Measurements from ENCODE around the gene NYAP1. TPM values are rescaled to one million over a fixed set of nuclear protein-coding genes. Genes with fewer than 3 reads are reported as not detected.
A peak's percentile ranks its signal among the peaks of the same experiment; 100 is the strongest.
"Not testable (repeated sequence)": the region's sequence is repeated elsewhere in the genome, so short reads cannot be mapped to it uniquely, and the experiment has no call there.

NYAP1 gene
- total RNA-seq, 3 donors from 2014 or later: 0.23 to 2.8 (median 0.46) TPM

DNA sequence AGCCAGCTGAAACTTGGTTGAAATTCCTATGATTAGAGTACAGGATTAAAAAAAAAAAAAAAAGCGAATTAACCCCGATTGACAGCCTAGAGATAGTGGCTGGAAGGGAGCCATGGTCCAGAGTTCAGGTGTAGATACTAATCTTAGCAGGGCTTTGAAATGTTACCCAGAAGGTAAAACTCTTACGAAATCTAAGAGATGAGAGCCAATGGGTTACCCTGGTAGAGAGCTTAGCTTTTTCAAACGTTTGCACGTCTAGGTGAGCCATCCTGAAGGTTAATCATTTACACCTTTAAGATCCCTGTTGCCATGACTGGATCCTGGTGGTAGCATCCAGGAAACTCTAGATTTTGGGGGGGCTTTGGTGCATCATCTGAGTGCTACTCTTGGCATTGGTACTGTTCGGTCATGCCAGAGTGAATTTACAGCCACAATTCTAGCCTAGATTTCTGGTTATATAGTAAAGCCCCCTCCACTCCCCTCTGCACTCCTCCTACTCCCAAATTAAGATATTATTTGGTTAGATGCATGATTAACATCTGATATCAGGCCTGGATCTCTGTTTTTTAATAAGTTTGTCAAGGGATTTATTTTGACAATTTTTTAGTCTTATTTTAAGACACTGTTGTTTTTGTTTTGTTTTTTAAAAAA is 56.5 kb downstream of the NYAP1 start:
- Histone ChIP-seq H3K36me3 (ENCODE audit: low read depth) (no peaks in the 10 kb centered on the region), H3K9me3 (no peaks in the 10 kb centered on the region), H3K4me3 (peak overlapping the region; percentile 94), H3K4me1 (ENCODE audit: low read depth) (peaks cover 40% of the 10 kb centered on the region)
- TF ChIP-seq, protein P1, sequence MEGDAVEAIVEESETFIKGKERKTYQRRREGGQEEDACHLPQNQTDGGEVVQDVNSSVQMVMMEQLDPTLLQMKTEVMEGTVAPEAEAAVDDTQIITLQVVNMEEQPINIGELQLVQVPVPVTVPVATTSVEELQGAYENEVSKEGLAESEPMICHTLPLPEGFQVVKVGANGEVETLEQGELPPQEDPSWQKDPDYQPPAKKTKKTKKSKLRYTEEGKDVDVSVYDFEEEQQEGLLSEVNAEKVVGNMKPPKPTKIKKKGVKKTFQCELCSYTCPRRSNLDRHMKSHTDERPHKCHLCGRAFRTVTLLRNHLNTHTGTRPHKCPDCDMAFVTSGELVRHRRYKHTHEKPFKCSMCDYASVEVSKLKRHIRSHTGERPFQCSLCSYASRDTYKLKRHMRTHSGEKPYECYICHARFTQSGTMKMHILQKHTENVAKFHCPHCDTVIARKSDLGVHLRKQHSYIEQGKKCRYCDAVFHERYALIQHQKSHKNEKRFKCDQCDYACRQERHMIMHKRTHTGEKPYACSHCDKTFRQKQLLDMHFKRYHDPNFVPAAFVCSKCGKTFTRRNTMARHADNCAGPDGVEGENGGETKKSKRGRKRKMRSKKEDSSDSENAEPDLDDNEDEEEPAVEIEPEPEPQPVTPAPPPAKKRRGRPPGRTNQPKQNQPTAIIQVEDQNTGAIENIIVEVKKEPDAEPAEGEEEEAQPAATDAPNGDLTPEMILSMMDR (IDR thresholded peaks at IDR 0.05): no peak
- DNase-seq (peak in 1 of 3 donors; percentile 89), ATAC-seq (peak; percentile 52)
- intact Hi-C loops (cut with DNase I, micrococcal nuclease): no loop called here

GRCh38 chr7:100541309-100541708 is 57.6 kb downstream of the NYAP1 start:
- intact Hi-C loops (cut with DNase I, micrococcal nuclease); DNase-seq; ATAC-seq: not testable (repeated sequence)

DNA sequence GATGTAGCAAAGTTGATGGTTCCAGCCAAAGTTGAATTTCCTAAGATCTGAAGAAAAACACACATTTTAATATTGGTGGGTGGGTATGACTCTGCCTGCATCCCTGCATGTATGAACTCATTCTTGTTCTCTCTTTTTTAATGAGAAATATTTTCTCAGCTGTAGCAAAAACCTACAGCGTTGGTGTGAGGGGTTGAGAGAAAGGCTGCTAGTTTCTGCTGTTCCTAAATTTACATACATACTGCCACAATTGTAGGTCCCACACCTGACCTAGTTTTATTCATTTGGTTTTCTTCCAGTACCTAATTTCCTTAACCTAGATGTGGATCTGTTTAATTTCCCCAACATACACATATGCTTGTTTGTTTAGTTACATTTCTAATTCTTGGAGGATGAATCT is 59.9 kb downstream of the NYAP1 start:
- TF ChIP-seq, protein P1 (IDR thresholded peaks at IDR 0.05): no peak
- intact Hi-C loops (cut with DNase I, micrococcal nuclease): no loop called here
- no peak for ATAC-seq
- Histone ChIP-seq H3K4me1 (ENCODE audit: low read depth) (peaks cover 64% of the 10 kb centered on the region), H3K36me3 (ENCODE audit: low read depth) (no peaks in the 10 kb centered on the region), H3K4me3 (no peak overlapping the region), H3K9me3 (no peaks in the 10 kb centered on the region)
- no peak for DNase-seq

More at GRCh38 chr7:100541309-100541708, 57.6 kb downstream of the NYAP1 start:
- H3K36me3 ChIP-seq (ENCODE audit: low read depth); H3K9me3 ChIP-seq; H3K4me3 ChIP-seq: not testable (repeated sequence)
- peaks cover 50% of the 10 kb centered on the region for H3K4me1 ChIP-seq (ENCODE audit: low read depth)

GRCh38 chr7:100544386-100544785 is 60.7 kb downstream of the NYAP1 start:
- Histone ChIP-seq H3K4me1 (ENCODE audit: low read depth) (peaks cover 62% of the 10 kb centered on the region), H3K4me3 (no peak overlapping the region), H3K9me3 (no peaks in the 10 kb centered on the region), H3K36me3 (ENCODE audit: low read depth) (no peaks in the 10 kb centered on the region)
- ATAC-seq: no peak
- TF ChIP-seq, protein P1 (IDR thresholded peaks at IDR 0.05): no peak
- intact Hi-C loops (cut with DNase I, micrococcal nuclease): no loop called here
- peak in 2 of 3 donors; percentile 4 to 23 for DNase-seq

Other genes with a start within 250 kb of the NYAP1 start
- gene SPDYE3, start 176.2 kb upstream of the NYAP1 start, total RNA-seq: not detected
- gene PILRB, start 125.8 kb upstream of the NYAP1 start, total RNA-seq: 10 to 100 TPM; 36.4 to 95.3 (median 54.3) TPM
- 10 to 100 TPM in 1 of 3 donors, 1 to 10 TPM in 2; 4.2 to 15.9 (median 7.8) TPM for gene PILRA, start 110.4 kb upstream of the NYAP1 start, total RNA-seq
- gene ZCWPW1, start 55.2 kb upstream of the NYAP1 start, total RNA-seq: 1 to 10 TPM; 1.8 to 6.1 (median 2.3) TPM
- gene MEPCE, start 54.1 kb upstream of the NYAP1 start, total RNA-seq: 10 to 100 TPM; 29.3 to 46.8 (median 35.2) TPM
- gene PPP1R35, start 47.4 kb upstream of the NYAP1 start, total RNA-seq: 10 to 100 TPM; 28.2 to 40.0 (median 28.9) TPM
- 1 to 10 TPM in 1 of 3 donors, under 1 TPM in 2; 0.43 to 1.0 (median 0.96) TPM for gene SPACDR, start 19.7 kb upstream of the NYAP1 start, total RNA-seq
- gene TSC22D4, start 4.7 kb upstream of the NYAP1 start, total RNA-seq: 10 to 100 TPM; 45.1 to 65.2 (median 64.8) TPM
- gene AGFG2, start 55.3 kb downstream of the NYAP1 start, total RNA-seq: 100 to 1,000 TPM in 1 of 3 donors, 10 to 100 TPM in 2; 56.5 to 113 (median 58.1) TPM
- 1 to 10 TPM; 2.8 to 4.3 (median 3.5) TPM for gene SAP25, start 90.0 kb downstream of the NYAP1 start, total RNA-seq
- gene LRCH4, start 102.2 kb downstream of the NYAP1 start, total RNA-seq: 10 to 100 TPM; 57.2 to 71.0 (median 63.9) TPM
- gene FBXO24, start 102.4 kb downstream of the NYAP1 start, total RNA-seq: 1 to 10 TPM in 1 of 3 donors, under 1 TPM in 2; 0.48 to 1.1 (median 0.66) TPM
- 10 to 100 TPM in 2 of 3 donors, 1 to 10 TPM in 1; 6.1 to 47.9 (median 18.9) TPM for gene PCOLCE, start 118.4 kb downstream of the NYAP1 start, total RNA-seq
- 10 to 100 TPM; 11.9 to 17.2 (median 14.4) TPM for gene MOSPD3, start 128.6 kb downstream of the NYAP1 start, total RNA-seq
- gene TFR2, start 157.6 kb downstream of the NYAP1 start, total RNA-seq: 1 to 10 TPM in 2 of 3 donors, under 1 TPM in 1; 0.57 to 1.2 (median 1.1) TPM
- 1 to 10 TPM in 1 of 3 donors, not detected in 2; 1.2 TPM for gene ACTL6B, start 172.5 kb downstream of the NYAP1 start, total RNA-seq
- gene GNB2, start 189.8 kb downstream of the NYAP1 start, total RNA-seq: 100 to 1,000 TPM; 197 to 257 (median 232) TPM
- 10 to 100 TPM; 34.6 to 49.8 (median 48.1) TPM for gene GIGYF1, start 210.3 kb downstream of the NYAP1 start, total RNA-seq
- gene POP7, start 222.2 kb downstream of the NYAP1 start, total RNA-seq: 10 to 100 TPM; 24.8 to 28.9 (median 26.8) TPM
- not detected for gene EPO, start 236.5 kb downstream of the NYAP1 start, total RNA-seq
- not detected for gene ZAN, start 249.7 kb downstream of the NYAP1 start, total RNA-seq